Neuronal stem cell (in vitro differentiated cells): ENCODE data around the gene CXCL12.

Experiments used
- DNase-seq: peaks from one replicate; pipeline ENCODE4 v3.0.0-alpha.2; 2013; ENCODE audit warnings: low spot score
- H2AFZ ChIP-seq: one replicate; pipeline ENCODE4 v1.6.1; 2013; ENCODE audit warnings: mild to moderate bottlenecking, low read length, inconsistent platforms
- H2AK5ac ChIP-seq: 2 replicates; pipeline ENCODE4 v1.6.1; 2013; ENCODE audit warnings: low read depth, mild to moderate bottlenecking, inconsistent platforms, low read length, moderate library complexity, mixed read lengths
- H2BK120ac ChIP-seq: 2 replicates; pipeline ENCODE4 v1.6.1; 2013; ENCODE audit warnings: low read depth, mild to moderate bottlenecking, inconsistent platforms, low read length, moderate library complexity, mixed read lengths
- H2BK12ac ChIP-seq: one replicate; pipeline ENCODE4 v1.6.1; 2013; ENCODE audit warnings: low read length, inconsistent platforms
- H2BK15ac ChIP-seq: 2 replicates; pipeline ENCODE4 v1.6.1; 2013; ENCODE audit warnings: mild to moderate bottlenecking, low read length, inconsistent platforms, mixed read lengths
- H2BK5ac ChIP-seq: one replicate; pipeline ENCODE4 v1.6.1; 2013; ENCODE audit warnings: inconsistent platforms, mild to moderate bottlenecking, low read length, moderate library complexity
- H3K14ac ChIP-seq: one replicate; pipeline ENCODE4 v1.6.1; 2013; ENCODE audit warnings: low read length, inconsistent platforms
- H3K18ac ChIP-seq: 2 replicates; pipeline ENCODE4 v1.6.1; 2013; ENCODE audit warnings: low read length, inconsistent platforms
- H3K23ac ChIP-seq: 2 replicates; pipeline ENCODE4 v1.6.1; 2013; ENCODE audit warnings: low read depth, mild to moderate bottlenecking, mixed read lengths, low read length, inconsistent platforms; ENCODE audit not compliant: poor library complexity
- H3K27ac ChIP-seq: replicated peaks from 3 replicates; pipeline ENCODE4 v1.5.1; 2013; ENCODE audit warnings: low read length, inconsistent platforms
- H3K27me3 ChIP-seq, 3 experiments: 2 replicates each; pipeline ENCODE4 v1.6.1; 2013; ENCODE audit warnings: low read length in 3 of 3, mild to moderate bottlenecking in 2 of 3, inconsistent platforms in 1 of 3, low read depth in 1 of 3, mixed read lengths in 1 of 3, moderate library complexity in 1 of 3; ENCODE audit not compliant: control insufficient read depth in 3 of 3, insufficient read depth in 3 of 3
- H3K36me3 ChIP-seq, 2 donors: replicated peaks in 1 of 2; 2 replicates each; pipeline ENCODE4 v1.6.1; 2013; ENCODE audit warnings: low read length in 2 of 2; ENCODE audit not compliant: control insufficient read depth in 2 of 2, insufficient read depth in 2 of 2
- H3K4ac ChIP-seq: 2 replicates; pipeline ENCODE4 v1.6.1; 2013; ENCODE audit warnings: inconsistent platforms, mild to moderate bottlenecking, low read length, moderate library complexity
- H3K4me1 ChIP-seq, 2 donors: 1 replicate in 1 of 2; 2 replicates in 1 of 2; pipeline ENCODE4 v1.6.1; 2013; ENCODE audit warnings: low read length in 2 of 2, low read depth in 1 of 2; ENCODE audit not compliant: control insufficient read depth in 2 of 2, insufficient read depth in 1 of 2
- H3K4me2 ChIP-seq: one replicate; pipeline ENCODE4 v1.6.1; 2013; ENCODE audit warnings: mild to moderate bottlenecking, low read length, inconsistent platforms; ENCODE audit not compliant: insufficient read depth, poor library complexity, severe bottlenecking
- H3K4me3 ChIP-seq, 2 donors: 2 replicates each; pipeline ENCODE4 v1.5.1; 2013; ENCODE audit warnings: low read length in 2 of 2, mild to moderate bottlenecking in 2 of 2, inconsistent platforms in 1 of 2, moderate library complexity in 1 of 2
- H3K79me1 ChIP-seq: one replicate; pipeline ENCODE4 v1.6.1; 2013; ENCODE audit warnings: low read depth, mild to moderate bottlenecking, inconsistent platforms, low read length, moderate library complexity
- H3K9ac ChIP-seq: one replicate; pipeline ENCODE4 v1.6.1; 2013; ENCODE audit warnings: mild to moderate bottlenecking, low read depth, low read length, inconsistent platforms; ENCODE audit not compliant: poor library complexity
- H3K9me3 ChIP-seq, 2 donors: replicated peaks in 1 of 2; 2 replicates each; pipeline versions ENCODE3 to v1.6.1; 2013; ENCODE audit warnings: low read length in 2 of 2, mild to moderate bottlenecking in 2 of 2, inconsistent platforms in 1 of 2, low read depth in 1 of 2, mixed read lengths in 1 of 2, moderate library complexity in 1 of 2; ENCODE audit not compliant: control insufficient read depth in 2 of 2, insufficient read depth in 1 of 2
- H4K8ac ChIP-seq: one replicate; pipeline ENCODE4 v1.6.1; 2013; ENCODE audit warnings: low read depth, mild to moderate bottlenecking, inconsistent platforms, low read length, moderate library complexity
- H4K91ac ChIP-seq: one replicate; pipeline ENCODE4 v1.6.1; 2013; ENCODE audit warnings: low read length, low read depth, mild to moderate bottlenecking, inconsistent platforms; ENCODE audit not compliant: poor library complexity
- WGBS, 2 donors: extraction: QIAGEN DNeasy Blood & Tissue Kit; methylation state at CpG; one replicate each; pipeline ENCODE4 v1.1.7; 2013; ENCODE audit warnings: missing lambda C conversion rate in 2 of 2, mixed read lengths in 1 of 2; ENCODE audit not compliant: insufficient read length in 2 of 2, insufficient replicate concordance in 1 of 2; ENCODE audit errors: extremely low coverage in 2 of 2; 5-methylcytosine and 5-hydroxymethylcytosine counted together

CXCL12 gene

GRCh38 chr10:44394696-44395381 is 9.9 kb upstream of the CXCL12 start:
- no peaks in the 10 kb centered on the region for H3K27me3 ChIP-seq
- no peaks in the 10 kb centered on the region for H3K36me3 ChIP-seq
- H2AK5ac ChIP-seq: no peak overlapping the region
- H2BK15ac ChIP-seq: no peak overlapping the region
- H3K23ac ChIP-seq: no peak overlapping the region
- H4K91ac ChIP-seq: no peak overlapping the region
- no peak overlapping the region for H3K9ac ChIP-seq
- no peak overlapping the region for H4K8ac ChIP-seq
- no peak overlapping the region for H2BK12ac ChIP-seq
- no peak overlapping the region for H3K27ac ChIP-seq
- no peak overlapping the region for H2BK5ac ChIP-seq
- H3K4me3 ChIP-seq: no peak overlapping the region
- no peak overlapping the region for H3K4me2 ChIP-seq
- H3K18ac ChIP-seq: peak overlapping the region; percentile 39
- DNase-seq: no peak
- H3K4ac ChIP-seq: no peak overlapping the region
- H3K9me3 ChIP-seq: no peaks in the 10 kb centered on the region
- no peaks in the 10 kb centered on the region for H3K79me1 ChIP-seq
- no CpG with 5 or more reads among the region's 4 CpGs for WGBS, 2 donors
- H3K14ac ChIP-seq: peak overlapping the region; percentile 42
- H3K4me1 ChIP-seq: peaks cover 0 to 18% of the 10 kb centered on the region in 2 donors
- no peak overlapping the region for H2AFZ ChIP-seq
- H2BK120ac ChIP-seq: no peak overlapping the region

- Histone ChIP-seq H2BK15ac (no peak overlapping the region), H3K27me3 (peaks cover 0 to 2% (median 0%) of the 10 kb centered on the region in 3 experiments), H3K9me3 (no peaks in the 10 kb centered on the region), H2AFZ (no peak overlapping the region), H3K14ac (no peak overlapping the region), H4K91ac (no peak overlapping the region), H2BK120ac (no peak overlapping the region), H2BK5ac (no peak overlapping the region), H3K27ac (no peak overlapping the region), H3K36me3 (no peaks in the 10 kb centered on the region), H3K18ac (no peak overlapping the region), H3K4me1 (peaks cover 0 to 18% of the 10 kb centered on the region in 2 donors), H3K4me3 (no peak overlapping the region), H3K9ac (no peak overlapping the region), H2AK5ac (no peak overlapping the region), H3K23ac (no peak overlapping the region), H3K79me1 (no peaks in the 10 kb centered on the region), H2BK12ac (no peak overlapping the region), H3K4ac (no peak overlapping the region), H3K4me2 (no peak overlapping the region), H4K8ac (no peak overlapping the region)
- WGBS, 2 donors: no CpG with 5 or more reads among the region's 5 CpGs
- DNase-seq: no peak
Observed at GRCh38 chr10:44393834-44394547, 9.1 kb upstream of the CXCL12 start.

GRCh38 chr10:44393051-44393630 is 8.2 kb upstream of the CXCL12 start:
- Histone ChIP-seq H2BK12ac (no peak overlapping the region), H4K91ac (no peak overlapping the region), H3K4me3 (no peak overlapping the region), H3K9me3 (no peaks in the 10 kb centered on the region), H3K23ac (no peak overlapping the region), H2BK5ac (no peak overlapping the region), H3K27me3 (peaks cover 0 to 2% (median 0%) of the 10 kb centered on the region in 3 experiments), H4K8ac (no peak overlapping the region), H3K79me1 (no peaks in the 10 kb centered on the region), H3K27ac (no peak overlapping the region), H2BK120ac (no peak overlapping the region), H2AK5ac (no peak overlapping the region), H2BK15ac (no peak overlapping the region), H3K4me1 (peaks cover 0 to 11% of the 10 kb centered on the region in 2 donors), H3K18ac (no peak overlapping the region), H3K9ac (no peak overlapping the region), H3K4me2 (no peak overlapping the region), H3K14ac (no peak overlapping the region), H3K4ac (no peak overlapping the region), H3K36me3 (no peaks in the 10 kb centered on the region), H2AFZ (no peak overlapping the region)
- no peak for DNase-seq
- no CpG with 5 or more reads among the region's 7 CpGs for WGBS, 2 donors

- Histone ChIP-seq H2BK15ac (no peak overlapping the region), H3K27ac (no peak overlapping the region), H2BK5ac (no peak overlapping the region), H3K14ac (no peak overlapping the region), H2BK120ac (no peak overlapping the region), H3K9me3 (no peaks in the 10 kb centered on the region), H3K4me1 (peaks cover 0 to 6% of the 10 kb centered on the region in 2 donors), H2BK12ac (no peak overlapping the region), H3K27me3 (peaks cover 0 to 2% (median 0%) of the 10 kb centered on the region in 3 experiments), H3K79me1 (no peaks in the 10 kb centered on the region), H3K18ac (no peak overlapping the region), H2AK5ac (no peak overlapping the region), H3K36me3 (no peaks in the 10 kb centered on the region), H3K4me3 (no peak overlapping the region), H3K4me2 (no peak overlapping the region), H4K91ac (no peak overlapping the region), H3K9ac (no peak overlapping the region), H2AFZ (no peak overlapping the region), H3K23ac (no peak overlapping the region), H4K8ac (no peak overlapping the region), H3K4ac (no peak overlapping the region)
- WGBS, 2 donors: 100% methylated on average over 1 to 2 of the region's 3 CpGs
- DNase-seq: no peak
Observed at GRCh38 chr10:44392420-44392819, 7.5 kb upstream of the CXCL12 start.
